Measurements from ENCODE around the gene LDB2.

The LDB2 gene

GRCh38 chr4:16732741-16733140, 165.7 kb downstream of the LDB2 start:
- no peak overlapping the region for H3K27ac ChIP-seq
- DNase-seq (ENCODE audit: low spot score): no peak
- TF ChIP-seq CTCF (conservative IDR thresholded peaks at IDR 0.05; ENCODE audit: low read depth): no peak
- ChIA-PET CTCF (no interaction called here), POLR2A (ENCODE audit: low non-redundant PET) (no interaction called here)

GRCh38 chr4:16731776-16732380, 166.6 kb downstream of the LDB2 start:
- ChIA-PET POLR2A (ENCODE audit: low non-redundant PET) (no interaction called here), CTCF (no interaction called here)
- H3K27ac ChIP-seq: no peak overlapping the region
- TF ChIP-seq CTCF (conservative IDR thresholded peaks at IDR 0.05; ENCODE audit: low read depth): no peak
- DNase-seq (ENCODE audit: low spot score): no peak

- TF ChIP-seq CTCF (conservative IDR thresholded peaks at IDR 0.05; ENCODE audit: low read depth): no peak
- no peak overlapping the region for H3K27ac ChIP-seq
- POLR2A ChIA-PET (ENCODE audit: low non-redundant PET): no interaction called here
- CTCF ChIA-PET: no interaction called here
- DNase-seq (ENCODE audit: low spot score): no peak
Observed at GRCh38 chr4:16730522-16731205, 167.8 kb downstream of the LDB2 start.

- TF ChIP-seq CTCF (conservative IDR thresholded peaks at IDR 0.05; ENCODE audit: low read depth): no peak
- H3K27ac ChIP-seq: no peak overlapping the region
- ChIA-PET POLR2A (ENCODE audit: low non-redundant PET) (no interaction called here), CTCF (interaction anchor here (0.7 kb wide), 1 partner anchor 383 kb away, joined by 3 read pairs; no protein-coding TSS in a partner anchor)
- DNase-seq (ENCODE audit: low spot score): no peak
Observed at GRCh38 chr4:16729336-16729735, 169.1 kb downstream of the LDB2 start.

- TF ChIP-seq CTCF (conservative IDR thresholded peaks at IDR 0.05; ENCODE audit: low read depth): no peak
- DNase-seq (ENCODE audit: low spot score): no peak
- no peak overlapping the region for H3K27ac ChIP-seq
- POLR2A ChIA-PET (ENCODE audit: low non-redundant PET): no interaction called here
- CTCF ChIA-PET: no interaction called here
Observed at GRCh38 chr4:16728849-16729248, 169.6 kb downstream of the LDB2 start.

- POLR2A ChIA-PET (ENCODE audit: low non-redundant PET): no interaction called here
- CTCF ChIA-PET: interaction anchor here (0.7 kb wide), 1 partner anchor 743 kb away, joined by 3 read pairs; no protein-coding TSS in a partner anchor
- no peak for TF ChIP-seq CTCF (conservative IDR thresholded peaks at IDR 0.05; ENCODE audit: low read depth)
- DNase-seq (ENCODE audit: low spot score): no peak
- no peak overlapping the region for H3K27ac ChIP-seq
Observed at GRCh38 chr4:16728111-16728510, 170.3 kb downstream of the LDB2 start.
